HG02798 (cell line): Measurements from ENCODE around the gene IFITM1.
"Not testable (repeated sequence)": the region's sequence is repeated elsewhere in the genome, so short reads cannot be mapped to it uniquely, and the experiment has no call there.

ENCODE experiments used
- ATAC-seq: cut with Tn5 transposase; IDR thresholded peaks from one replicate; pipeline ENCODE4 v1.9.1; 2021; ENCODE audit warnings: mild to moderate bottlenecking; ENCODE audit not compliant: unreplicated experiment, poor library complexity

IFITM1 gene

DNA sequence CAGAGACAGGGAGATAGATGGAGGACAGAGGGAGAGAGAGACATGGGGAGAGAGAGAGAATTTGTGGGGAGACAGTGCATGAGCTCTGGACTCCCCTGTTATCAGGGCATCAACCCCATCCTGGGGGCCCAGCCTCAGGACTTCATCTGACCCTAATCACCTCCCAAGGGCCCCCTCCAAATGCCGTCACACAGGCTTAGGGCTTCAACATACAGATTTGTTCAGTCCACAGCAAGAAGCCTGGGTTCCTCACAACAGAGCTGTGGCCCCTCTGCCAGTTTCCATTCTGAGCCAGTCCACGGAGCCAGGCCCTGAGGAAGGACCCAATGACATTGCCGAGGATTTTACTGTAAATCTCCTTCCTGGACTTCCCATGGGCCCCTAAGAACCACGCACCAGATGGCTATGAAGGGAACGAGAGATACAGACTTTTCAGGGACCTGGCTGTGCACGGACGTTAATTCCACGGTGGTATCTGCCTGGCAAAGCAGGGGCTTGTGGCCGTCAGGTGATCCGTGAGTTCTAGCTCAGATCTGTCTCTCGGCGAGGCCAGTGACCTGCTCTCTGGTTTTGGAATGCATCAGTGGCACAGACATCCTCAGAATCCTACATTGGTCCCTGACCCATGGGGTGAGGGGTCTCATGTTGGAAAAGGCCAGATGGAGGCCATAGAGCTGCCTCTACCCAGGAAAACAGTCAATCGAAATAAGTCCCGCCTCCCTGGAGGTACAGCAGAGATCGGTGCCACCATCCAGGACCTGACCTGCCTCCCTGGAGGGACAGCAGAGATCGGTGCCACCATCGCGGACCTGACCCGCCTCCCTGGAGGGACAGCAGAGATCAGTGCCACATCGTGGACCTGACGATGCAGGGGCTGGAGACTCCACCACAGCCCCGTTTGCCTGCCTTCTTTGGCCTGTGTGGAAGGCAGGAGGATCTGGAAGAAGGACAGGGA lies 46.8 kb downstream of the IFITM1 start:
- no peak for ATAC-seq

DNA sequence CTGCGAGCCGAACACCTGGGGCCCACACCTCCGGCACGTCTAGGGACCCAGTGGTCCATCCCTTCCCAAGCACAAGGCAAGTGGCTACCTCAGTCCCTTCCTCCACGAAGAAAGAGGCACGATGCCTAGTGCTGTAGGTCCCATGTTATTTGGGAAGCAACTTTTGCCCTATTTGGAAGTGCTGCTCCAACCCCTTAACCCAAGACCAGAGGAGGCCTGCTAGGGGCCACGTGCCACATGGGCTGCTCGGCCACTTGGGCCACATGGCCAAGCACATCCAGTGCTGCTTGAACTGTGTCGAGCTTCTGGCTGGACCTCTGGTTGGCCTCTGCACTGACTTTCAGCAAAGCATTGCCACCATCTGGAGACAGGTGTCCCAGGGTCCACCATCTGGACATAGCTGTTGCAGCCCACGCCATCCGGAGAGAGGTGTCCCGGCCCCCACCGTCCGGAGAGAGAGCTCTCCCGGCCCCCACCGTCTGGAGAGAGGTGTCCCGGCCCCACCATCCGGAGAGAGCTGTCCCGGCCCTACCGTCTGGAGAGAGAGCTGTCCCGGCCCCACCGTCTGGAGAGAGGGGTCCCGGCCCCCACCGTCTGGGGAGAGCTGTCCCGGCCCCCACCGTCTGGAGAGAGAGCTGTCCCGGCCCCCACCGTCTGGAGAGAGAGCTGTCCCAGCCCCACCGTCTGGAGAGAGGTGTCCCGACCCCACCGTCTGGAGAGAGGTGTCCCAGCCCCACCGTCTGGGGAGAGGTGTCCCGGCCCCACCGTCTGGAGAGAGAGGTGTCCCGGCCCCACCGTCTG lies 49.0 kb downstream of the IFITM1 start:
- ATAC-seq: no peak

DNA sequence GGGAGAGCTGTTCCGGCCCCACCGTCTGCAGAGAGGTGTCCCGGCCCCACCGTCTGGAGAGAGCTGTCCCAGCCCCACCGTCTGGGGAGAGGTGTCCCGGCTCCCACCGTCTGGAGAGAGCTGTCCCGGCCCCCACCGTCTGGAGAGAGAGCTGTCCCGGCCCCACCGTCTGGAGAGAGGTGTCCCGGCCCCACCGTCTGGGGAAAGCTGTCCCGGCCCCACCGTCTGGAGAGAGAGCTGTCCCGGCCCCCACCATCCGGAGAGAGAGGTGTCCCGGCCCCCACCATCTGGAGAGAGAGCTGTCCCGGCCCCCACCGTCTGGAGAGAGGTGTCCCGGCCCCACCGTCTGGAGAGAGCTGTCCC lies 49.6 kb downstream of the IFITM1 start:
- ATAC-seq: not testable (repeated sequence)

DNA sequence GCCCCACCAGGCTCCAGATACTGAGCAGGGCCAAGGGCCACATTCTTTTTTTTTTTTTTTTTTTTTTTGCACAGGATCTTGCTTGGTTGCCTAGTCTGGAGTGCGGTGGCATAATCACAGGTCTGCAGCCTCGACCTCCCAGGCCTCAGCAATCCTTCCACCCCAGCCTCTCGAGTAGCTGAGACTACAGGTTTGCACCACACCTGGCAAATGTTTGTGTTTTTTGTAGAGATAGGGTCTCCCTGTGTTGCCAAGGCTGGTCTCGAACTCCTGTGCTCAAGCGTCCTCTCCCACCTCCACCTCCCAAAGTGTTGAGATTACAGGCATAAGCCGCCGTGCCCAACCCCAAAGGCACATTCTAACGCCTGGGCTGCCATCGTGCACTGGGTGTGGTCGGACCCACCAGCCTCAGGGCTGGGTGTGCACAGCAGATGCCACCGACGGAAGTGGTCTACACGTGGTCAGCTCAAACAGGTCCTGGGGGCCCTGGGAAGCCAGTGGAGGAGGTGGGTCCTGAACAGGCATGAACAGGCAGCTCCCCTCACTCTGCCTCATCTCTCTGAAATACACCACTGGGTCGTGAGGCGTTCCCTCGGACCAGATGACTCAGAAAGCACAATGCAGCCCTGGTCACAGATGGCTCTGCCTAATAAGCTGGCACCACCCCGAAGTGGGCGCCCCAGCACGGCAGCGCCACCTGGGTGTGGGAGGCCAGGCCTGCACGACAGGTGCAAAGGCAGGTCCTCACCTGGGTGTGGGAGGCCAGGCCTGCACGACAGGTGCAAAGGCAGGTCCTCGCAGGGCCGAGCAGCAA lies 50.3 kb downstream of the IFITM1 start:
- ATAC-seq: no peak
